ENCODE measurements around the gene DAAM1. TPM values are rescaled to one million over a fixed set of nuclear protein-coding genes. Genes with fewer than 3 reads are reported as not detected.

The DAAM1 gene
- polyA plus RNA-seq, 1 experiment = 9.8 TPM

GRCh38 chr14:59262717-59263454, 74.4 kb downstream of the DAAM1 start:
- peaks cover 1% of the 10 kb centered on the region; the same call in 1 of the 2 replicates for H3K9me3 ChIP-seq (ENCODE audit: control insufficient read depth, insufficient read depth, low read length)
- no peak overlapping the region for H3K27ac ChIP-seq (ENCODE audit: low read depth, low read length)
- H3K4me3 ChIP-seq (ENCODE audit: low read depth, low read length) = no peak overlapping the region
- no peaks in the 10 kb centered on the region for H3K27me3 ChIP-seq (ENCODE audit: control insufficient read depth, insufficient read depth, low read length)
- ChIA-PET POLR2A (no interaction called here), CTCF (interaction anchor here (1.2 kb wide), 1 partner anchor 23 kb away, joined by 4 read pairs; no protein-coding TSS in a partner anchor)
- no peak for DNase-seq (ENCODE audit: low read depth, low spot score)
- TF ChIP-seq CTCF (IDR thresholded peaks at IDR 0.05; ENCODE audit: low read depth, low read length) = no peak

- POLR2A ChIA-PET = interaction anchor here (0.6 kb wide), 1 partner anchor 77 kb away, joined by 3 read pairs; no protein-coding TSS in a partner anchor
- Histone ChIP-seq H3K27ac (ENCODE audit: low read depth, low read length) (no peak overlapping the region), H3K27me3 (ENCODE audit: control insufficient read depth, insufficient read depth, low read length) (no peaks in the 10 kb centered on the region), H3K9me3 (ENCODE audit: control insufficient read depth, insufficient read depth, low read length) (peaks cover 3% of the 10 kb centered on the region; the same call in 1 of the 2 replicates), H3K4me3 (ENCODE audit: low read depth, low read length) (no peak overlapping the region)
- CTCF ChIA-PET = no interaction called here
- TF ChIP-seq CTCF (IDR thresholded peaks at IDR 0.05; ENCODE audit: low read depth, low read length) = no peak
- no peak for DNase-seq (ENCODE audit: low read depth, low spot score)
These were observed 77.3 kb downstream of the DAAM1 start for GRCh38 chr14:59265808-59266207.

- ChIA-PET POLR2A (no interaction called here), CTCF (no interaction called here)
- DNase-seq (ENCODE audit: low read depth, low spot score) = no peak
- peaks cover 3% of the 10 kb centered on the region; the same call in 1 of the 2 replicates for H3K9me3 ChIP-seq (ENCODE audit: control insufficient read depth, insufficient read depth, low read length)
- no peaks in the 10 kb centered on the region for H3K27me3 ChIP-seq (ENCODE audit: control insufficient read depth, insufficient read depth, low read length)
- no peak for TF ChIP-seq CTCF (IDR thresholded peaks at IDR 0.05; ENCODE audit: low read depth, low read length)
- H3K27ac ChIP-seq (ENCODE audit: low read depth, low read length) = no peak overlapping the region
- H3K4me3 ChIP-seq (ENCODE audit: low read depth, low read length) = no peak overlapping the region
These were observed 78.6 kb downstream of the DAAM1 start for GRCh38 chr14:59267046-59267445.

GRCh38 chr14:59268011-59268410, 79.5 kb downstream of the DAAM1 start:
- Histone ChIP-seq H3K4me3 (ENCODE audit: low read depth, low read length) (no peak overlapping the region), H3K9me3 (ENCODE audit: control insufficient read depth, insufficient read depth, low read length) (peaks cover 3% of the 10 kb centered on the region; the same call in 1 of the 2 replicates), H3K27ac (ENCODE audit: low read depth, low read length) (no peak overlapping the region), H3K27me3 (ENCODE audit: control insufficient read depth, insufficient read depth, low read length) (no peaks in the 10 kb centered on the region)
- TF ChIP-seq CTCF (IDR thresholded peaks at IDR 0.05; ENCODE audit: low read depth, low read length) = no peak
- ChIA-PET CTCF (interaction anchor here (0.6 kb wide), 1 partner anchor 108 kb away, joined by 3 read pairs; no protein-coding TSS in a partner anchor), POLR2A (interaction anchor here (0.7 kb wide), 1 partner anchor 41 kb away, joined by 4 read pairs; no protein-coding TSS in a partner anchor)
- no peak for DNase-seq (ENCODE audit: low read depth, low spot score)

GRCh38 chr14:59268858-59269257, 80.4 kb downstream of the DAAM1 start:
- no peak for DNase-seq (ENCODE audit: low read depth, low spot score)
- Histone ChIP-seq H3K9me3 (ENCODE audit: control insufficient read depth, insufficient read depth, low read length) (peaks cover 3% of the 10 kb centered on the region; the same call in 1 of the 2 replicates), H3K27ac (ENCODE audit: low read depth, low read length) (no peak overlapping the region), H3K4me3 (ENCODE audit: low read depth, low read length) (no peak overlapping the region), H3K27me3 (ENCODE audit: control insufficient read depth, insufficient read depth, low read length) (no peaks in the 10 kb centered on the region)
- CTCF ChIA-PET = interaction anchor here (1.8 kb wide), 1 partner anchor 175 kb away, joined by 5 read pairs; no protein-coding TSS in a partner anchor
- no peak for TF ChIP-seq CTCF (IDR thresholded peaks at IDR 0.05; ENCODE audit: low read depth, low read length)
- POLR2A ChIA-PET = no interaction called here

Measured in AG04450 (cell line).